GM10248 (cell line): ENCODE data around the gene ALX4.

ENCODE experiments used
- CTCF ChIA-PET: fragments of 300-600 bp; sonication (Branson Sonifier 250); formaldehyde crosslinking; extraction: SDS; loops from one replicate; lab custom pipeline; 2021; ENCODE audit warnings: antibody characterized with exemption; lab: Yijun Ruan, JAX
- POLR2A ChIA-PET: fragments of 350-650 bp; sonication (Branson Sonifier 250); formaldehyde crosslinking; extraction: SDS; loops from one replicate; lab custom pipeline; 2020; ENCODE audit warnings: antibody characterized with exemption; lab: Yijun Ruan, JAX
- DNase-seq: peaks from one replicate; pipeline ENCODE4 v3.0.0; 2012; ENCODE audit errors: extremely low spot score
- CTCF ChIP-seq: IDR thresholded peaks from 2 replicates; pipeline ENCODE4 v1.5.1; 2012; ENCODE audit warnings: mild to moderate bottlenecking, low read depth; ENCODE audit errors: extremely low read depth, missing control alignments, control extremely low read depth

ALX4 gene

GRCh38 chr11:44213148-44213547 lies 96.8 kb downstream of the ALX4 start:
- DNase-seq: no peak
- no peak for TF ChIP-seq CTCF
- ChIA-PET CTCF (no interaction called here), POLR2A (no interaction called here)

GRCh38 chr11:44212128-44212527 lies 97.8 kb downstream of the ALX4 start:
- CTCF ChIA-PET: no interaction called here
- POLR2A ChIA-PET: no interaction called here
- no peak for DNase-seq
- no peak for TF ChIP-seq CTCF
